Measurements from ENCODE around the gene TRANK1.

Gene TRANK1

GRCh38 chr3:36877930-36878685, 66.7 kb downstream of the TRANK1 start:
- Histone ChIP-seq H4K20me1 (no peaks in the 10 kb centered on the region), H3K27ac (peak overlapping the region in 2 of 11 experiments; percentile 10 to 86; a peak in 1 of 22 replicates), H3K9ac (no peak overlapping the region), H3K4me3 (no peak overlapping the region), H3K27me3 (no peaks in the 10 kb centered on the region), H3K36me3 (peaks cover 11 to 30% (median 18%) of the 10 kb centered on the region in 11 experiments; a peak in 18 of 22 replicates), H3K9me3 (replicated peaks in 1 of 11) (peaks cover 0 to 8% (median 0%) of the 10 kb centered on the region in 11 experiments; a peak in 4 of 22 replicates), H3K4me2 (no peak overlapping the region; a peak in 2 of 22 replicates), H3K4me1 (peaks cover 16 to 42% (median 27%) of the 10 kb centered on the region in 10 experiments)
- TF ChIP-seq Cebpa-rat (IDR thresholded peaks at IDR 0.05), result no peak

GRCh38 chr3:36876181-36876936, 68.5 kb downstream of the TRANK1 start:
- peaks cover 16 to 42% (median 27%) of the 10 kb centered on the region in 10 experiments for H3K4me1 ChIP-seq
- H3K27ac ChIP-seq, result peak overlapping the region; percentile 65 to 90 (median 84)
- H4K20me1 ChIP-seq, result no peaks in the 10 kb centered on the region
- peaks cover 3 to 25% (median 9%) of the 10 kb centered on the region in 11 experiments; a peak in 12 of 22 replicates for H3K36me3 ChIP-seq
- peaks cover 0 to 4% (median 0%) of the 10 kb centered on the region in 11 experiments; a peak in 3 of 22 replicates for H3K9me3 ChIP-seq (replicated peaks in 1 of 11)
- H3K9ac ChIP-seq, result peak overlapping the region; percentile 60 to 80 (median 76)
- H3K4me2 ChIP-seq, result peak overlapping the region; percentile 63 to 96 (median 81)
- TF ChIP-seq Cebpa-rat (IDR thresholded peaks at IDR 0.05), result no peak
- H3K27me3 ChIP-seq, result no peaks in the 10 kb centered on the region
- H3K4me3 ChIP-seq, result peak overlapping the region; percentile 4 to 54 (median 34); a peak in 14 of 20 replicates

GRCh38 chr3:36875397-36875796, 69.5 kb downstream of the TRANK1 start:
- Histone ChIP-seq H3K9me3 (replicated peaks in 1 of 11) (no peaks in the 10 kb centered on the region), H3K9ac (no peak overlapping the region), H3K36me3 (peaks cover 0 to 26% (median 9%) of the 10 kb centered on the region in 11 experiments; a peak in 10 of 22 replicates), H4K20me1 (no peaks in the 10 kb centered on the region), H3K4me2 (peak overlapping the region in 3 of 11 experiments; percentile 4 to 85 (median 16); a peak in 3 of 22 replicates), H3K4me1 (peaks cover 16 to 42% (median 27%) of the 10 kb centered on the region in 10 experiments), H3K27me3 (no peaks in the 10 kb centered on the region), H3K27ac (peak overlapping the region in 5 of 11 experiments; percentile 37 to 86 (median 82); a peak in 6 of 22 replicates), H3K4me3 (no peak overlapping the region)
- no peak for TF ChIP-seq Cebpa-rat (IDR thresholded peaks at IDR 0.05)

- Histone ChIP-seq H3K4me3 (no peak overlapping the region), H3K27ac (no peak overlapping the region), H3K27me3 (no peaks in the 10 kb centered on the region), H3K9me3 (replicated peaks in 1 of 11) (no peaks in the 10 kb centered on the region), H3K9ac (no peak overlapping the region), H3K4me1 (peaks cover 16 to 42% (median 27%) of the 10 kb centered on the region in 10 experiments), H3K4me2 (peak overlapping the region in 7 of 11 experiments; percentile 1 to 32 (median 16); a peak in 9 of 22 replicates), H4K20me1 (no peaks in the 10 kb centered on the region), H3K36me3 (peaks cover 0 to 34% (median 8%) of the 10 kb centered on the region in 11 experiments; a peak in 10 of 22 replicates)
- TF ChIP-seq Cebpa-rat (IDR thresholded peaks at IDR 0.05), result no peak
Observed at GRCh38 chr3:36874424-36874823, 70.4 kb downstream of the TRANK1 start.

GRCh38 chr3:36871379-36872126, 73.3 kb downstream of the TRANK1 start:
- Histone ChIP-seq H4K20me1 (no peaks in the 10 kb centered on the region), H3K27me3 (no peaks in the 10 kb centered on the region), H3K36me3 (peaks cover 0 to 50% (median 15%) of the 10 kb centered on the region in 11 experiments; a peak in 11 of 22 replicates), H3K4me1 (peaks cover 7 to 28% (median 19%) of the 10 kb centered on the region in 10 experiments), H3K4me3 (no peak overlapping the region), H3K9me3 (replicated peaks in 1 of 11) (no peaks in the 10 kb centered on the region), H3K9ac (no peak overlapping the region), H3K27ac (no peak overlapping the region), H3K4me2 (no peak overlapping the region)
- no peak for TF ChIP-seq Cebpa-rat (IDR thresholded peaks at IDR 0.05)

- H3K9ac ChIP-seq, result no peak overlapping the region
- peaks cover 0 to 61% (median 22%) of the 10 kb centered on the region in 11 experiments; a peak in 17 of 22 replicates for H3K36me3 ChIP-seq
- H3K4me1 ChIP-seq, result peaks cover 4 to 21% (median 11%) of the 10 kb centered on the region in 10 experiments; a peak in 16 of 20 replicates
- no peaks in the 10 kb centered on the region for H4K20me1 ChIP-seq
- H3K4me2 ChIP-seq, result no peak overlapping the region
- TF ChIP-seq Cebpa-rat (IDR thresholded peaks at IDR 0.05), result no peak
- no peaks in the 10 kb centered on the region for H3K27me3 ChIP-seq
- H3K4me3 ChIP-seq, result no peak overlapping the region
- no peaks in the 10 kb centered on the region for H3K9me3 ChIP-seq (replicated peaks in 1 of 11)
- H3K27ac ChIP-seq, result no peak overlapping the region
Observed at GRCh38 chr3:36868614-36869436, 76.0 kb downstream of the TRANK1 start.

- H3K9me3 ChIP-seq (replicated peaks in 1 of 11), result peaks cover 0 to 5% (median 0%) of the 10 kb centered on the region in 11 experiments; a peak in 2 of 22 replicates
- no peak overlapping the region for H3K27ac ChIP-seq
- H3K27me3 ChIP-seq, result no peaks in the 10 kb centered on the region
- peaks cover 6 to 61% (median 28%) of the 10 kb centered on the region in 11 experiments; a peak in 20 of 22 replicates for H3K36me3 ChIP-seq
- peaks cover 4 to 21% (median 12%) of the 10 kb centered on the region in 10 experiments; a peak in 16 of 20 replicates for H3K4me1 ChIP-seq
- H3K9ac ChIP-seq, result no peak overlapping the region
- no peaks in the 10 kb centered on the region for H4K20me1 ChIP-seq
- TF ChIP-seq Cebpa-rat (IDR thresholded peaks at IDR 0.05), result no peak
- no peak overlapping the region for H3K4me3 ChIP-seq
- H3K4me2 ChIP-seq, result no peak overlapping the region
Observed at GRCh38 chr3:36867810-36868209, 77.0 kb downstream of the TRANK1 start.
